ENCODE results near the gene VGLL1. TPM values are rescaled to one million over a fixed set of nuclear protein-coding genes. Genes with fewer than 3 reads are reported as not detected.

The VGLL1 gene
- total RNA-seq, 1 experiment from 2014 or later: not detected

DNA sequence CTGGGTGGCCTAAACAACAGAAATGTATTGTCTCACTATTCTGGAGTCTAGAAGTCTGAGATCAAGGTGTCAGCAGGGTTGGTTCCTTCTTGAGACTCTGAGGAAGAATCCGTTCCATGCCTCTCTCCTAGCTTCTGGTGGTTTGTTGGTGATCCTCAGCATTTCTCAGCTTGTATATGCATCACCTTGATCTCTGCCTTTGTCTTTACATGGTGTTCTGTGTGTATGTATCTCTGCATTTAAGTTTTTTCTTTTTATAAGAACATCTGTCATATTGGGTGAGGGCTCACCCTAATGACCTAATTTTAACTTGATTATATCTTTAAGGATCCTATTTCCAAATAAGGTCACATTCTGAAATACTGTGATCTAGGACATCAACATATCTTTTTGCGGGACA is 65.3 kb downstream of the VGLL1 start:
- DNase-seq: no peak
- H3K9me3 ChIP-seq: no peaks in the 10 kb centered on the region
- H3K4me3 ChIP-seq: no peak overlapping the region
- H3K36me3 ChIP-seq: no peaks in the 10 kb centered on the region
- no peaks in the 10 kb centered on the region for H3K27me3 ChIP-seq

DNA sequence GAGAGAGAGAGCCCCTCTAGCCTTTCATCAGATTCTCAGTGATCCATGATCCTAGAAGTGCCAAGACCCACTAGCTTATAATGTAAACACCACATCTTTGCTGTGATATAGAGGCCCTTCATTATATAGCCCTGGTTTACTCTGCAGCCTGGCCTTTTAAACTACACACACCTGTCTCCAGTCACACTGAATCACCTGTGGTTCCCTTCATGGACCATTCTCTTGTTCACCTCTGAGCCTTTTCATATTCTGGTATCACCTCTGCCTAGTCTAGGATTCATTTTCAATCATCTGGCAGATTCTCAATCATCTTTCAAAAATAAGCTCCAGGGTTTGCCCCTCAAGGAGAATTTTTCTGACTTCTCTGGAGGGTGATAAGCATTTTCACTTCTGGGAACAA is 65.9 kb downstream of the VGLL1 start:
- no peak for DNase-seq
- Histone ChIP-seq H3K9me3 (no peaks in the 10 kb centered on the region), H3K4me3 (no peak overlapping the region), H3K27me3 (no peaks in the 10 kb centered on the region), H3K36me3 (no peaks in the 10 kb centered on the region)

DNA sequence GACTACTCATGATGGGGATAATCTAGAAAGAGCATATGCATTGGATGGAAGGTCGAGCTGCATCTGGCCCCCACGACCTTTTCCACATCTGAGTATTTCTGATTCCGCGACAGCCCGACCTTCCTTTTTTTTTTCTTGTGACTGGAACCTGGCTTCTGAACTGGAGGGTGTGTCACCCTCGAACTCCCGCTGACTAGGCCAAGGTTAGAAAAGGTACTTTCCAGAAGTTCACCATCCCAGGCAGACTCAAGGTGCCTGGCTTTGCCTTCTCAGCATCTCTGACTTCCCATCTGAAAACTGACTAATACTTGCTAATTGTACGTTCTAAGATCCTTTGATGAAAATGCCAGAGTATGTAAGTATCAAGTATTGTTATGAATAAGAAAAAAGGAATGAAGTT is 66.6 kb downstream of the VGLL1 start:
- H3K4me3 ChIP-seq: no peak overlapping the region
- H3K27me3 ChIP-seq: no peaks in the 10 kb centered on the region
- H3K36me3 ChIP-seq: no peaks in the 10 kb centered on the region
- DNase-seq: no peak
- H3K9me3 ChIP-seq: no peaks in the 10 kb centered on the region

DNA sequence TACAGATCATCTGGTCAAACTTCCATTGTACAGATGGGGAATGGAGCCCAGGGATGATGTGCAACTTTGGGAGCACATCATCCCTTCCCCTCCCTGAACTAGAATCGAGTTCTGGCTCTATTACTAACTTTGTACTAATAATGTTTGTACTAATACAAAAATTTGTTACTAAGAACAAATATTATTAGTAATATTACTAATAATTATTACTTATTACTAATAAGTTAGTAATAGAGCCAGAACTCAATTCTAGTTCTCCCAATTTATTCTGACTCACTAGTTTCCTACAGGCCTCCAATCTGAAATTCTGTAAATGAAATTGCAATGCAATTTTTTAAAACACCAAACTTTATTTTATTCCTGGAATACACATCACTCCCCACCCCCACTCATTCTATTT is 68.0 kb downstream of the VGLL1 start:
- DNase-seq: no peak
- H3K9me3 ChIP-seq: no peaks in the 10 kb centered on the region
- H3K27me3 ChIP-seq: no peaks in the 10 kb centered on the region
- no peak overlapping the region for H3K4me3 ChIP-seq
- H3K36me3 ChIP-seq: no peaks in the 10 kb centered on the region

Other genes starting within 250 kb of the VGLL1 start
- not detected in 2 replicates for gene ADGRG4, start 231.3 kb upstream of the VGLL1 start, total RNA-seq (2014; rRNA removed; shearing (Covaris generic); ENCODE audit: low replicate concordance)
- not detected in 2 replicates for gene BRS3, start 44.3 kb upstream of the VGLL1 start, total RNA-seq (2014; rRNA removed; shearing (Covaris generic); ENCODE audit: low replicate concordance)
- gene HTATSF1, start 34.6 kb upstream of the VGLL1 start, total RNA-seq (2014; rRNA removed; shearing (Covaris generic); ENCODE audit: low replicate concordance): 19.4 and 53.7 TPM in 2 replicates
- gene CD40LG, start 115.9 kb downstream of the VGLL1 start, total RNA-seq (2014; rRNA removed; shearing (Covaris generic); ENCODE audit: low replicate concordance): not detected in 2 replicates
- 4.7 and 4.8 TPM in 2 replicates for gene ARHGEF6, start 248.7 kb downstream of the VGLL1 start, total RNA-seq (2014; rRNA removed; shearing (Covaris generic); ENCODE audit: low replicate concordance)